ENCODE data around the gene AXIN2.

Gene AXIN2

DNA sequence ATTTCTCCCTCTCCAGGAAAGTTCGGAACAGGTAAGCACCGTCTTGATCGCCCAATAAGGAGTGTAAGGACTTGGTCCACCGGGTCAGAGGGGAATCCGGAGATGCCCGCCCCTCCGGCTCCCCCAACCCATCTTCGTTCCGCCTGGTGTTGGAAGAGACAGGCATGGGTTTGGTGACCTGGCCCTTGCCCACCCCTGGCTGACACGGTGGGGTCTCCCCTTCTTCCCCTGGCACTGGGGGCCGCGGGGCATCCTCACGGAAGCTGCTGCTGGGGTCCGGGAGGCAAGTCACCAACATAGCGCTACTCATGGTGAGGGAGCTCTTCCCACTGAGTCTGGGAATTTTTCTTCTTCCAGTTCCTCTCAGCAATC is 3.2 kb downstream of the AXIN2 start:
- Histone ChIP-seq H2AFZ (ENCODE audit: low read depth, low read length) (no peak overlapping the region), H3K4me1 (ENCODE audit: insufficient read depth, low read length) (peaks cover 38% of the 10 kb centered on the region), H3K27ac (ENCODE audit: low read length) (no peak overlapping the region), H3K9ac (ENCODE audit: low read depth, low read length) (no peak overlapping the region), H3K36me3 (ENCODE audit: insufficient read depth, low read length) (peaks cover 8% of the 10 kb centered on the region; the same call in 1 of the 2 replicates), H4K20me1 (ENCODE audit: insufficient read depth, low read length) (peaks cover 33% of the 10 kb centered on the region), H3K27me3 (ENCODE audit: insufficient read depth, low read length, poor library complexity) (peaks cover 10% of the 10 kb centered on the region), H3K9me3 (ENCODE audit: insufficient read depth, low read length, severe bottlenecking) (no peaks in the 10 kb centered on the region), H3K4me2 (ENCODE audit: insufficient read depth, low read length) (peak overlapping the region; percentile 8; the same call in 1 of the 2 replicates), H3K4me3 (ENCODE audit: low read depth in 1 of 2, low read length in 2 of 2) (no peak overlapping the region), H3K79me2 (ENCODE audit: insufficient read depth, low read length) (0 out of 2 replicates have a peak, but pooled peaks cover 2% of the 10 kb centered on the region)
- ATAC-seq (ENCODE audit: insufficient read depth, low read depth): no peak
- no peak for DNase-seq
- TF ChIP-seq, protein P1, sequence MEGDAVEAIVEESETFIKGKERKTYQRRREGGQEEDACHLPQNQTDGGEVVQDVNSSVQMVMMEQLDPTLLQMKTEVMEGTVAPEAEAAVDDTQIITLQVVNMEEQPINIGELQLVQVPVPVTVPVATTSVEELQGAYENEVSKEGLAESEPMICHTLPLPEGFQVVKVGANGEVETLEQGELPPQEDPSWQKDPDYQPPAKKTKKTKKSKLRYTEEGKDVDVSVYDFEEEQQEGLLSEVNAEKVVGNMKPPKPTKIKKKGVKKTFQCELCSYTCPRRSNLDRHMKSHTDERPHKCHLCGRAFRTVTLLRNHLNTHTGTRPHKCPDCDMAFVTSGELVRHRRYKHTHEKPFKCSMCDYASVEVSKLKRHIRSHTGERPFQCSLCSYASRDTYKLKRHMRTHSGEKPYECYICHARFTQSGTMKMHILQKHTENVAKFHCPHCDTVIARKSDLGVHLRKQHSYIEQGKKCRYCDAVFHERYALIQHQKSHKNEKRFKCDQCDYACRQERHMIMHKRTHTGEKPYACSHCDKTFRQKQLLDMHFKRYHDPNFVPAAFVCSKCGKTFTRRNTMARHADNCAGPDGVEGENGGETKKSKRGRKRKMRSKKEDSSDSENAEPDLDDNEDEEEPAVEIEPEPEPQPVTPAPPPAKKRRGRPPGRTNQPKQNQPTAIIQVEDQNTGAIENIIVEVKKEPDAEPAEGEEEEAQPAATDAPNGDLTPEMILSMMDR (IDR thresholded peaks at IDR 0.05; ENCODE audit: borderline replicate concordance, extremely low read depth, low read length, poor library complexity, severe bottlenecking): no peak
- TF ChIP-seq EZH2 (IDR thresholded peaks at IDR 0.05; ENCODE audit: borderline replicate concordance, low read depth, low read length, severe bottlenecking): no peak

GRCh38 chr17:65557349-65558310 is 3.8 kb downstream of the AXIN2 start:
- peaks cover 10% of the 10 kb centered on the region for H3K27me3 ChIP-seq (ENCODE audit: insufficient read depth, low read length, poor library complexity)
- H2AFZ ChIP-seq (ENCODE audit: low read depth, low read length): no peak overlapping the region
- DNase-seq (peak; percentile 64), ATAC-seq (ENCODE audit: insufficient read depth, low read depth) (peak; percentile 16)
- peaks cover 36% of the 10 kb centered on the region for H4K20me1 ChIP-seq (ENCODE audit: insufficient read depth, low read length)
- peaks cover 38% of the 10 kb centered on the region for H3K4me1 ChIP-seq (ENCODE audit: insufficient read depth, low read length)
- peaks cover 8% of the 10 kb centered on the region; the same call in 1 of the 2 replicates for H3K36me3 ChIP-seq (ENCODE audit: insufficient read depth, low read length)
- H3K9me3 ChIP-seq (ENCODE audit: insufficient read depth, low read length, severe bottlenecking): no peaks in the 10 kb centered on the region
- no peak overlapping the region for H3K9ac ChIP-seq (ENCODE audit: low read depth, low read length)
- 0 out of 2 replicates have a peak, but pooled peaks cover 2% of the 10 kb centered on the region for H3K79me2 ChIP-seq (ENCODE audit: insufficient read depth, low read length)
- TF ChIP-seq, protein P1 (IDR thresholded peaks at IDR 0.05; ENCODE audit: borderline replicate concordance, extremely low read depth, low read length, poor library complexity, severe bottlenecking): no peak
- no peak for TF ChIP-seq EZH2 (IDR thresholded peaks at IDR 0.05; ENCODE audit: borderline replicate concordance, low read depth, low read length, severe bottlenecking)
- no peak overlapping the region for H3K27ac ChIP-seq (ENCODE audit: low read length)
- H3K4me2 ChIP-seq (ENCODE audit: insufficient read depth, low read length): peak overlapping the region; percentile 30; the same call in 1 of the 2 replicates
- H3K4me3 ChIP-seq (ENCODE audit: low read depth in 1 of 2, low read length in 2 of 2): no peak overlapping the region

GRCh38 chr17:65556910-65557348 is 4.5 kb downstream of the AXIN2 start:
- Histone ChIP-seq H3K9ac (ENCODE audit: low read depth, low read length) (no peak overlapping the region), H4K20me1 (ENCODE audit: insufficient read depth, low read length) (peaks cover 36% of the 10 kb centered on the region), H3K36me3 (ENCODE audit: insufficient read depth, low read length) (peaks cover 8% of the 10 kb centered on the region; the same call in 1 of the 2 replicates), H3K4me2 (ENCODE audit: insufficient read depth, low read length) (peak overlapping the region; percentile 38; the same call in 1 of the 2 replicates), H3K27me3 (ENCODE audit: insufficient read depth, low read length, poor library complexity) (peaks cover 10% of the 10 kb centered on the region), H3K9me3 (ENCODE audit: insufficient read depth, low read length, severe bottlenecking) (no peaks in the 10 kb centered on the region), H3K27ac (ENCODE audit: low read length) (no peak overlapping the region), H3K4me1 (ENCODE audit: insufficient read depth, low read length) (peaks cover 36% of the 10 kb centered on the region), H3K4me3 (ENCODE audit: low read depth in 1 of 2, low read length in 2 of 2) (no peak overlapping the region), H3K79me2 (ENCODE audit: insufficient read depth, low read length) (0 out of 2 replicates have a peak, but pooled peaks cover 2% of the 10 kb centered on the region), H2AFZ (ENCODE audit: low read depth, low read length) (no peak overlapping the region)
- ATAC-seq (ENCODE audit: insufficient read depth, low read depth) (no peak), DNase-seq (no peak)
- TF ChIP-seq, protein P1 (IDR thresholded peaks at IDR 0.05; ENCODE audit: borderline replicate concordance, extremely low read depth, low read length, poor library complexity, severe bottlenecking): no peak
- TF ChIP-seq EZH2 (IDR thresholded peaks at IDR 0.05; ENCODE audit: borderline replicate concordance, low read depth, low read length, severe bottlenecking): no peak
